Hepatocyte (in vitro differentiated cells): ENCODE data around the gene TBC1D17. TPM values are rescaled to one million over a fixed set of nuclear protein-coding genes. Genes with fewer than 3 reads are reported as not detected.

Source experiments
- DNase-seq: peaks from one replicate; pipeline ENCODE4 v3.0.0-alpha.2; 2016; ENCODE audit warnings: low spot score
- H2AFZ ChIP-seq: fragments of 200-600 bp; sonication (generic); 2 replicates; pipeline ENCODE4 v1.6.0; 2016; ENCODE audit warnings: antibody characterized with exemption, mild to moderate bottlenecking
- H3K27ac ChIP-seq: fragments of 200-600 bp; sonication (generic); 2 replicates; pipeline ENCODE4 v1.5.1; 2016; ENCODE audit warnings: mild to moderate bottlenecking
- H3K27me3 ChIP-seq: fragments of 200-600 bp; sonication (generic); 2 replicates; pipeline ENCODE4 v1.6.1; 2016
- H3K36me3 ChIP-seq: fragments of 200-600 bp; sonication (generic); replicated peaks from 2 replicates; pipeline ENCODE4 v1.5.1; 2016; ENCODE audit warnings: low read depth; ENCODE audit not compliant: insufficient read depth
- H3K4me1 ChIP-seq: fragments of 200-600 bp; sonication (generic); 2 replicates; pipeline ENCODE4 v1.5.1; 2016; ENCODE audit warnings: mild to moderate bottlenecking, moderate library complexity; ENCODE audit not compliant: insufficient read depth
- H3K4me2 ChIP-seq: fragments of 200-600 bp; sonication (generic); 2 replicates; pipeline ENCODE4 v1.6.0; 2016
- H3K4me3 ChIP-seq: fragments of 200-600 bp; sonication (generic); 2 replicates; pipeline ENCODE4 v1.5.1; 2016; ENCODE audit warnings: mild to moderate bottlenecking
- H3K79me2 ChIP-seq: fragments of 200-600 bp; sonication (generic); 2 replicates; pipeline ENCODE4 v1.6.0; 2017; ENCODE audit warnings: mild to moderate bottlenecking
- H3K9me2 ChIP-seq: fragments of 200-600 bp; sonication (generic); replicated peaks from 2 replicates; pipeline ENCODE4 v1.6.0; 2017; ENCODE audit warnings: mild to moderate bottlenecking; ENCODE audit not compliant: insufficient read depth
- H3K9me3 ChIP-seq: fragments of 200-600 bp; sonication (generic); 2 replicates; pipeline ENCODE4 v1.5.1; 2016; ENCODE audit warnings: low read depth, mild to moderate bottlenecking
- H4K20me1 ChIP-seq: fragments of 200-600 bp; sonication (generic); 2 replicates; pipeline ENCODE4 v1.6.0; 2016; ENCODE audit warnings: mild to moderate bottlenecking; ENCODE audit not compliant: insufficient read depth, poor library complexity, severe bottlenecking
- EZH2 ChIP-seq: fragments of 200-600 bp; sonication (generic); IDR thresholded peaks from 2 replicates; pipeline ENCODE4 v1.6.1; 2016; ENCODE audit warnings: antibody characterized with exemption, mild to moderate bottlenecking, borderline replicate concordance
- EZH2phosphoT487 ChIP-seq: fragments of 200-600 bp; sonication (generic); IDR thresholded peaks from one replicate; pipeline ENCODE4 v1.6.1; 2018; ENCODE audit warnings: antibody characterized with exemption, mild to moderate bottlenecking, low read depth, moderate library complexity; ENCODE audit not compliant: unreplicated experiment, severe bottlenecking
- WGBS: methylation state at CpG from one replicate; pipeline ENCODE4 v1.1.6; 2016; ENCODE audit warnings: low lambda C conversion rate; ENCODE audit errors: missing lambda C conversion rate; 5-methylcytosine and 5-hydroxymethylcytosine counted together
- polyA plus RNA-seq: library from polyadenylated mRNA; unstranded; fragments of >200 nt; fragmentation: Nextera tagmentation; extraction: Ambion mirVana; gene quantifications from 2 replicates; pipeline ENCODE4 v1.2.1, GENCODE V29; 2016
- total RNA-seq: library from RNA; depleted of rRNA; stranded (reverse); fragments of >200 nt; gene quantifications from 2 replicates; pipeline ENCODE4 v1.2.3, GENCODE V29; 2014
- TF ChIP-seq, protein P1 (sequence below): fragments of 200-600 bp; sonication (generic); IDR thresholded peaks from 2 replicates; pipeline ENCODE4 v1.5.1; 2016; ENCODE audit warnings: antibody characterized with exemption, mild to moderate bottlenecking; ENCODE audit not compliant: poor library complexity

The TBC1D17 gene
- total and polyA plus RNA-seq, 2 experiments from 2014 or later, result 10.7 to 55.1 TPM

DNA sequence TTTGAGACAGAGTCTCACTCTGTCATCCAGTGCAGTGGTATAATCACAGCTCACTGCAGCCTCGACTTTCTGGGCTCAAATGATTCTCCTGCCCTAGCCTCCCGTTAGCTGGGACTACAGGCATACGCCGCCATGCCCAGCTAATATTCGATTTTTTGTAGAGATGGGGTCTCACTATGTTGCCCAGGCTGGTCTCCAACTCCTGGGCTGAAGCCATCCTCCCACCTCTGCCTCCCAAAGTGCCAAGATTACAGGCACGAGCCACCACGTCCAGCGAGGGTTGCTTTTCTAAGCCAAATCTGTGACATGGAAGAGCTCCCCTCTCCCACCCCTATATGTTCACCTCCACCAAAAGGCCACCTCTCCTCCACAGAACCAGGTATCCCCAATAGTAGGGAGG lies 40.6 kb downstream of the TBC1D17 start:
- Histone ChIP-seq H3K79me2 (peaks cover 66% of the 10 kb centered on the region), H3K36me3 (no peaks in the 10 kb centered on the region), H3K4me3 (no peak overlapping the region), H3K4me2 (no peak overlapping the region), H3K9me2 (no peaks in the 10 kb centered on the region), H3K27me3 (no peaks in the 10 kb centered on the region), H3K4me1 (peaks cover 5% of the 10 kb centered on the region), H3K9me3 (no peaks in the 10 kb centered on the region), H3K27ac (no peak overlapping the region), H4K20me1 (peaks cover 5% of the 10 kb centered on the region), H2AFZ (no peak overlapping the region)
- TF ChIP-seq EZH2phosphoT487 (no peak), EZH2 (no peak)
- TF ChIP-seq, protein P1, sequence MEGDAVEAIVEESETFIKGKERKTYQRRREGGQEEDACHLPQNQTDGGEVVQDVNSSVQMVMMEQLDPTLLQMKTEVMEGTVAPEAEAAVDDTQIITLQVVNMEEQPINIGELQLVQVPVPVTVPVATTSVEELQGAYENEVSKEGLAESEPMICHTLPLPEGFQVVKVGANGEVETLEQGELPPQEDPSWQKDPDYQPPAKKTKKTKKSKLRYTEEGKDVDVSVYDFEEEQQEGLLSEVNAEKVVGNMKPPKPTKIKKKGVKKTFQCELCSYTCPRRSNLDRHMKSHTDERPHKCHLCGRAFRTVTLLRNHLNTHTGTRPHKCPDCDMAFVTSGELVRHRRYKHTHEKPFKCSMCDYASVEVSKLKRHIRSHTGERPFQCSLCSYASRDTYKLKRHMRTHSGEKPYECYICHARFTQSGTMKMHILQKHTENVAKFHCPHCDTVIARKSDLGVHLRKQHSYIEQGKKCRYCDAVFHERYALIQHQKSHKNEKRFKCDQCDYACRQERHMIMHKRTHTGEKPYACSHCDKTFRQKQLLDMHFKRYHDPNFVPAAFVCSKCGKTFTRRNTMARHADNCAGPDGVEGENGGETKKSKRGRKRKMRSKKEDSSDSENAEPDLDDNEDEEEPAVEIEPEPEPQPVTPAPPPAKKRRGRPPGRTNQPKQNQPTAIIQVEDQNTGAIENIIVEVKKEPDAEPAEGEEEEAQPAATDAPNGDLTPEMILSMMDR, result no peak
- 93% methylated on average over 8 of the region's 8 CpGs for WGBS
- no peak for DNase-seq

DNA sequence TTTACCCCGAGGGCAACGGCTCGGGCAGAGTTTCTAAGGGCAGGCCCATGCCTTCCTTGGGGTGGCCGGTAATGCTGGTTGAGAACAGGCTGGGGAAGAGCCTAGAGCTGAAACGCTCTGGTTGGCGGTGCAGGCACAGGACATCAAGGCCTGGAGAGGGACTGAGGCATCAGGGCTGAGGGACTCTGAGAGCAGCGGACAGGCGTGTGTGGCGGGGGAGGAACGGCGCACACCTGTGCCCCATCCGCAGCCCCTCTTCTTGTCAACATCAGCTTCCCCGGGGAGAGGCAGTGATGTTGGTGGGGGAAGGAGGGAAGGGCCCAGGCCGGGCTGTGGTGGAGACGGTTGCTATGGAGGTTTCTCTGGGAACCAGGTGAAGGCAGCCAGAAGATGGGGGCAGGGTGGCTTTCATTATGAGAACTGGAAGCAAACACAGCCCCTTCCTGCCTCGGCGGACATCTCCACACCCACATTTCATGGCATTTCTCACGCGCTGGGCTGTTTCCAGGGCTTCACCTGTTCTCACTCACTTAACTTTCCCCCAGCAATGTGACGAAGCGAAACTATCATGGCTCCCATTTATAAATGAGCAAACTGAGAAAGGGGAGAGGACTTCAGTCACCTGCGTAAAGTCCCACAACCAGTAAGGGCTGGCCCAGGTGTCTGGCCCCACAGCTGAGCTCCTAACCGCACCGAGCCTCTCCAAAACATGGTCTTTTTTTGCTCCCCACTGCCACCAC lies 43.3 kb downstream of the TBC1D17 start:
- H3K9me2 ChIP-seq, result no peaks in the 10 kb centered on the region
- H3K36me3 ChIP-seq, result no peaks in the 10 kb centered on the region
- H4K20me1 ChIP-seq, result peaks cover 5% of the 10 kb centered on the region
- no peak for DNase-seq
- H3K4me3 ChIP-seq, result no peak overlapping the region
- H3K27ac ChIP-seq, result no peak overlapping the region
- H3K9me3 ChIP-seq, result no peaks in the 10 kb centered on the region
- 94% methylated on average over 16 of the region's 24 CpGs for WGBS
- TF ChIP-seq EZH2phosphoT487, result no peak
- no peak for TF ChIP-seq EZH2
- TF ChIP-seq, protein P1, result no peak
- H3K79me2 ChIP-seq, result peaks cover 88% of the 10 kb centered on the region
- no peaks in the 10 kb centered on the region for H3K27me3 ChIP-seq
- H3K4me2 ChIP-seq, result no peak overlapping the region
- no peaks in the 10 kb centered on the region for H3K4me1 ChIP-seq
- H2AFZ ChIP-seq, result no peak overlapping the region

DNA sequence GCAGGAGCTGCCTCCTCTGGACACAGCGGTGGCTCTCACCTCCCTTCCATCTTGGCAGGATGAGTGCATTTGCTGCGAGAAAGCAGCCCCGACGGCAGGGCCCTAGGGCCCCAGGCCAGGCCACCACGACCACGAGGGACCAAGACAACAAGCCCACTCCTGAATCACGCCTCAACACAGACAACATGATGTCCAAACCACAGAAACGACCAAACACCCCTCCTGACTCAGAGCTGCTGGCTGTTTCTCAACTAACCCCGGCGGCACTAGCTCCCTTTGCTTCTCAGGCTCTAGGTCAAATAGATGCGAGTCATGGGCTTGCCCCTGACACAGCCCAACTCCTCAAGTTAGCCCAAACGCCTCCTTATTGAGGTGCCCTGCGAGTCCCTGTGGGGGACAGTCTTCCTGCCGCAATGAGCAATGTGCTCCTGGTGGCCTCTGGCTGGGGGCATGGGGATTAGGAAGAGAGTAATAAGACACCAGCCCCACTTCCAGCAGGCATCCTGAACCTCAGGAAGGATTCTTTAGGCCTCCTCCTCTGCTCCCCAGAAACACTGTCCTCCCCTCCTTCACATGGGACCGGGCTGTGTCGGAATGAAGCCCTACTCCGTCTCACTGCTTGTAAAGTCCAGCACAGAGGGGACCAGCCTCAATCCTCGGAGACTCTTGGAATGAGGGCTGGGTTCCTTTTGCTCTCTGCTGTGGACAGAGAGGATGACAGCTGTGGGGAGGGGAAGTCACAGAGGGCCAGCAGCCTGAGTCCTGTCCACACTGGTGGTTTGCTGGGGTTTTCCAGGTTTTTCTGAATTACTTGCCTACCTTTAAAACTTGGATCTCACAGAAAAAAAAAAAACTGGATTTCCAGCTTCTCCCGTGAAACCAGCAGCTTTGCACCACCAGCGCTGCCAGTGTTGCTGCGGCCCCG lies 44.6 kb downstream of the TBC1D17 start:
- 92% methylated on average over 22 of the region's 22 CpGs for WGBS
- TF ChIP-seq EZH2, result no peak
- no peak for TF ChIP-seq EZH2phosphoT487
- TF ChIP-seq, protein P1, result no peak
- Histone ChIP-seq H3K36me3 (no peaks in the 10 kb centered on the region), H3K4me1 (no peaks in the 10 kb centered on the region), H3K9me2 (no peaks in the 10 kb centered on the region), H4K20me1 (peaks cover 5% of the 10 kb centered on the region), H3K79me2 (peaks cover 92% of the 10 kb centered on the region), H2AFZ (no peak overlapping the region), H3K27ac (no peak overlapping the region), H3K27me3 (no peaks in the 10 kb centered on the region), H3K9me3 (no peaks in the 10 kb centered on the region), H3K4me2 (no peak overlapping the region), H3K4me3 (no peak overlapping the region)
- no peak for DNase-seq
